K562 (cell line): Measurements from ENCODE around the gene ERVK3-1. TPM values are rescaled to one million over a fixed set of nuclear protein-coding genes. Genes with fewer than 3 reads are reported as not detected.

ENCODE experiments used
- EP400 ChIP-seq: fragments of 450-650 bp; IDR thresholded peaks from 2 replicates; pipeline ENCODE4 v1.6.1; 2017; ENCODE audit warnings: antibody characterized with exemption, mild to moderate bottlenecking, moderate library complexity
- FIP1L1 ChIP-seq: fragments of 200-400 bp; formaldehyde crosslinking; IDR thresholded peaks from 2 replicates; pipeline ENCODE4 v1.6.1; 2018; ENCODE audit warnings: mild to moderate bottlenecking, low read depth, low read length; ENCODE audit not compliant: poor library complexity, severe bottlenecking
- FOSL1 ChIP-seq: fragments of 200-800 bp; sonication (Bioruptor generic); conservative IDR thresholded peaks from 2 replicates; pipeline ENCODE4 v1.6.1; 2016; ENCODE audit warnings: missing genetic modification characterization, missing compliant biosample characterization
- GTF2F1 ChIP-seq: IDR thresholded peaks from 2 replicates; pipeline ENCODE4 v1.6.1; 2011; ENCODE audit warnings: low read depth, low read length, improper control_type of control experiment
- HMG20A ChIP-seq: fragments of 450-650 bp; formaldehyde crosslinking; conservative IDR thresholded peaks from 2 replicates; pipeline ENCODE4 v1.4.0; 2020; ENCODE audit warnings: mild to moderate bottlenecking, mixed read lengths
- HMG20B ChIP-seq: fragments of 250-450 bp; sonication (Bioruptor Pico); IDR thresholded peaks from 2 replicates; pipeline ENCODE4 v1.5.0; 2021; ENCODE audit warnings: mild to moderate bottlenecking
- HMGN3 ChIP-seq: IDR thresholded peaks from 2 replicates; pipeline ENCODE4 v1.6.1; 2011; ENCODE audit warnings: borderline replicate concordance, low read depth, mild to moderate bottlenecking, mixed read lengths, low read length; ENCODE audit not compliant: insufficient read length; ENCODE audit errors: extremely low read depth
- MAZ ChIP-seq, 2 experiments: fragments of 450-650 bp in 1 of 2; sonication (generic) in 1 of 2; formaldehyde crosslinking; IDR thresholded peaks in 1 of 2; conservative IDR thresholded peaks in 1 of 2; 2 replicates each; pipeline versions ENCODE4 v1.4.0 to v1.5.0; 2020; ENCODE audit warnings: mild to moderate bottlenecking in 1 of 2, missing genetic modification reagents in 1 of 2
- NR2C1 ChIP-seq, 2 experiments: fragments of 450-650 bp; IDR thresholded peaks; 2 replicates each; pipeline ENCODE4 v1.6.1; 2017; ENCODE audit warnings: mild to moderate bottlenecking in 2 of 2, antibody characterized with exemption in 1 of 2, inconsistent platforms in 1 of 2, missing compliant biosample characterization in 1 of 2, missing genetic modification characterization in 1 of 2
- NRF1 ChIP-seq, 2 experiments: fragments of 450-650 bp; IDR thresholded peaks in 1 of 2; conservative IDR thresholded peaks in 1 of 2; 2 replicates each; pipeline ENCODE4 v1.6.1; 2014; ENCODE audit warnings: mild to moderate bottlenecking in 2 of 2
- PHB2 ChIP-seq: fragments of 450-650 bp; IDR thresholded peaks from 2 replicates; pipeline ENCODE4 v1.6.1; 2017; ENCODE audit warnings: low read depth
- POLR2AphosphoS2 ChIP-seq: IDR thresholded peaks from 2 replicates; pipeline ENCODE4 v1.6.1; 2012; ENCODE audit warnings: low read length, improper control_type of control experiment
- RBM25 ChIP-seq: fragments of 200-400 bp; formaldehyde crosslinking; IDR thresholded peaks from 2 replicates; pipeline ENCODE4 v1.6.1; 2018; ENCODE audit warnings: low read length, low read depth, moderate library complexity; ENCODE audit not compliant: severe bottlenecking
- RHOXF2B ChIP-seq: fragments of 250-450 bp; sonication (Bioruptor Pico); conservative IDR thresholded peaks from 2 replicates; pipeline ENCODE4 v1.5.1; 2021
- SNRNP70 ChIP-seq: fragments of 200-400 bp; formaldehyde crosslinking; optimal IDR thresholded peaks from 2 replicates; pipeline ENCODE3; 2017; ENCODE audit warnings: low read depth, low read length
- SRF ChIP-seq, 2 experiments: fragments of 250-450, 450-650 bp in 1 of 2; sonication (Bioruptor Pico) in 1 of 2; sonication (generic) in 1 of 2; formaldehyde crosslinking; IDR thresholded peaks; 2 replicates each; pipeline versions ENCODE4 v1.5.0 to v1.5.1; 2020 to 2022; ENCODE audit warnings: mild to moderate bottlenecking in 1 of 2, missing genetic modification reagents in 1 of 2
- TBL1XR1 ChIP-seq, 2 experiments: IDR thresholded peaks; 2 replicates each; pipeline ENCODE4 v1.6.1; 2012; ENCODE audit warnings: improper control_type of control experiment in 2 of 2, low read length in 2 of 2, mild to moderate bottlenecking in 1 of 2
- ZBED1 ChIP-seq: IDR thresholded peaks from 2 replicates; pipeline ENCODE4 v1.6.1; 2014
- ZNF263 ChIP-seq: sonication (generic); formaldehyde crosslinking; IDR thresholded peaks from 2 replicates; pipeline ENCODE4 v1.8.0; 2022; ENCODE audit warnings: mild to moderate bottlenecking, missing genetic modification reagents, borderline replicate concordance
- ZNF695 ChIP-seq: fragments of 450-650 bp; formaldehyde crosslinking; IDR thresholded peaks from 2 replicates; pipeline ENCODE4 v1.4.0; 2020; ENCODE audit warnings: mild to moderate bottlenecking, moderate library complexity
- polyA plus RNA-seq, 8 experiments: library from polyadenylated mRNA; depleted of rRNA in 4 of 8; stranded (reverse) in 5 of 8; unstranded in 3 of 8; fragments of >200 nt; fragmentation: Nextera tagmentation in 2 of 8; fragmentation: Illumina TruSeq in 1 of 8; extraction: Ambion mirVana in 2 of 8; extraction: Trizol in 1 of 8; gene quantifications; 2 replicates each; pipeline versions ENCODE4 v1.2.1 to v1.2.3, GENCODE V29; 2011 to 2014; ENCODE audit warnings: inconsistent platforms in 1 of 8, missing spikeins in 1 of 8
- total RNA-seq, 7 experiments: library from RNA; depleted of rRNA in 6 of 7; stranded (reverse); fragments of >200 nt in 6 of 7; fragmentation: Illumina TruSeq in 2 of 7; extraction: Trizol in 2 of 7; gene quantifications; 2 replicates each; pipeline versions ENCODE4 v1.2.1 to v1.2.3, GENCODE V29; 2011 to 2021; ENCODE audit warnings: low replicate concordance in 1 of 7
- TF ChIP-seq, protein P1 (sequence below): fragments of 450-650 bp; IDR thresholded peaks from 2 replicates; pipeline ENCODE4 v1.6.1; 2016; ENCODE audit warnings: missing biosample characterization, missing genetic modification characterization
- TF ChIP-seq, protein P2 (sequence below), 2 experiments: fragments of 200-800 bp in 1 of 2; sonication (Bioruptor generic) in 1 of 2; sonication (generic) in 1 of 2; formaldehyde crosslinking in 1 of 2; IDR thresholded peaks in 1 of 2; conservative IDR thresholded peaks in 1 of 2; 2 replicates each; pipeline versions ENCODE4 v1.5.0 to v1.6.1; 2016 to 2020; ENCODE audit warnings: missing compliant biosample characterization in 1 of 2, missing genetic modification characterization in 1 of 2, missing genetic modification reagents in 1 of 2
- TF ChIP-seq, protein P3 (sequence below): sonication (generic); formaldehyde crosslinking; IDR thresholded peaks from 2 replicates; pipeline ENCODE4 v1.8.1; 2023; ENCODE audit warnings: mild to moderate bottlenecking, missing genetic modification reagents

The ERVK3-1 gene
- total and polyA plus RNA-seq, 9 of the 15 experiments (the other 6 are each of a cell fraction or from before 2014, with no cell fraction given), result 87.6 to 299 (median 119) TPM

DNA sequence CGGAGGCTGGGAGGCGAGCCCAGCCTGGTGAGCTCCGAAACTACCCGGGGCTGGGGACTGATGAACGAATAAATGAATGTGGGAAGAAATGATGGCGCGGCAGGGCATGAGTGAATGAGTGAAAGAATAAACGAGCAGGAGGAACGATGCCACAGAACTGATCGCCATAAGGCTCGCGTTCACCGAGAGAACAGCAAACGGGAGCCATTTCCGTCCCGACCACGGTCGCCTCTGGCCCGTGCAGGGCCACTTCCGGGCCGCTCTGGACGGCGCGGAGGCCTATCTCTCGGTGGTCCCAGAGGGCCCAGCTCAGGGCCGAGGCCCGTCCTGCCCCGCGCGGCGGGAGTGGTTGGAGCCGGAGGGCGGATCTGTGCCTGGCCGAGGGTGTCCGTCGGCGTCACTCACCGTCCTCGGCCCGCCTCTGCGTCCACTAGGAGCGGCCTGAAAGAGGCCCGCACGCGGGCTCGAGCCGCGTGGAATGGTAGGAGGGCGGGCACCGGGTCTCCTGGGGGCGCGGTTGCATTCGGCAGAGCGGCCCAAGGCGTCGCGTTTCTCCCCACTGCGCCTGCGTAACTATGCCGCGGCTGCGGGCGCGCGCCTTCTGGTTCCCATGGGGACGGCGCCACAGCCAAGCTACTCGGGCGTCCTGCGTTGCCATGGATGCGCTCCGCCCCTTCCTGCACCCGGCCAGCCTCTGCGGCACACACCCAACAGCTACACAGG, 57.3 kb downstream of the ERVK3-1 start, which contains the start of gene ZNF497 (continued):
- TF ChIP-seq SRF (CRISPR knock-in tag; IDR thresholded peaks at IDR 0.05) (no peak; a peak in 2 of 4 replicates), HMGN3 (peak; percentile 86), EP400 (peak; percentile 96), NR2C1 (IDR thresholded peaks at IDR 0.05) (peak; percentile 54; the same call in 1 of the 2 replicates), NR2C1 (tag; IDR thresholded peaks at IDR 0.05) (0 out of 2 replicates have a peak, but pooled peaks have one; percentile 44), GTF2F1 (peak; percentile 51; the same call in 1 of the 2 replicates), NRF1 (conservative IDR thresholded peaks at IDR 0.05 in 1 of 2, IDR thresholded peaks at IDR 0.05 in 1 of 2) (peak; percentile 97 to 98), MAZ (CRISPR knock-in tag; conservative IDR thresholded peaks at IDR 0.05 in 1 of 2, IDR thresholded peaks at IDR 0.05 in 1 of 2) (peak; percentile 12 to 64; a peak in 3 of 4 replicates), RHOXF2B (CRISPR knock-in tag) (no peak), ZNF695 (CRISPR knock-in tag) (no peak), HMG20B (CRISPR knock-in tag) (no peak), TBL1XR1 (IDR thresholded peaks at IDR 0.05; ENCODE audit: low read length in 2 of 2) (peak in 1 of 2 experiments; percentile 94), PHB2 (no peak), FIP1L1 (peak; percentile 70), FOSL1 (tag) (no peak), POLR2AphosphoS2 (peak; percentile 36; the same call in 1 of the 2 replicates), ZBED1 (no peak), ZNF263 (CRISPR knock-in tag) (no peak; the same call in 1 of the 2 replicates), HMG20A (no peak), RBM25 (peak; percentile 62), SNRNP70 (no peak)
- TF ChIP-seq, protein P1, sequence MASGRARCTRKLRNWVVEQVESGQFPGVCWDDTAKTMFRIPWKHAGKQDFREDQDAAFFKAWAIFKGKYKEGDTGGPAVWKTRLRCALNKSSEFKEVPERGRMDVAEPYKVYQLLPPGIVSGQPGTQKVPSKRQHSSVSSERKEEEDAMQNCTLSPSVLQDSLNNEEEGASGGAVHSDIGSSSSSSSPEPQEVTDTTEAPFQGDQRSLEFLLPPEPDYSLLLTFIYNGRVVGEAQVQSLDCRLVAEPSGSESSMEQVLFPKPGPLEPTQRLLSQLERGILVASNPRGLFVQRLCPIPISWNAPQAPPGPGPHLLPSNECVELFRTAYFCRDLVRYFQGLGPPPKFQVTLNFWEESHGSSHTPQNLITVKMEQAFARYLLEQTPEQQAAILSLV, result no peak
- TF ChIP-seq, protein P2, sequence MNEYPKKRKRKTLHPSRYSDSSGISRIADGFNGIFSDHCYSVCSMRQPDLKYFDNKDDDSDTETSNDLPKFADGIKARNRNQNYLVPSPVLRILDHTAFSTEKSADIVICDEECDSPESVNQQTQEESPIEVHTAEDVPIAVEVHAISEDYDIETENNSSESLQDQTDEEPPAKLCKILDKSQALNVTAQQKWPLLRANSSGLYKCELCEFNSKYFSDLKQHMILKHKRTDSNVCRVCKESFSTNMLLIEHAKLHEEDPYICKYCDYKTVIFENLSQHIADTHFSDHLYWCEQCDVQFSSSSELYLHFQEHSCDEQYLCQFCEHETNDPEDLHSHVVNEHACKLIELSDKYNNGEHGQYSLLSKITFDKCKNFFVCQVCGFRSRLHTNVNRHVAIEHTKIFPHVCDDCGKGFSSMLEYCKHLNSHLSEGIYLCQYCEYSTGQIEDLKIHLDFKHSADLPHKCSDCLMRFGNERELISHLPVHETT (CRISPR knock-in tag; conservative IDR thresholded peaks at IDR 0.05 in 1 of 2, IDR thresholded peaks at IDR 0.05 in 1 of 2), result peak in 1 of 2 experiments; percentile 87; a peak in 2 of 4 replicates
- TF ChIP-seq, protein P3, sequence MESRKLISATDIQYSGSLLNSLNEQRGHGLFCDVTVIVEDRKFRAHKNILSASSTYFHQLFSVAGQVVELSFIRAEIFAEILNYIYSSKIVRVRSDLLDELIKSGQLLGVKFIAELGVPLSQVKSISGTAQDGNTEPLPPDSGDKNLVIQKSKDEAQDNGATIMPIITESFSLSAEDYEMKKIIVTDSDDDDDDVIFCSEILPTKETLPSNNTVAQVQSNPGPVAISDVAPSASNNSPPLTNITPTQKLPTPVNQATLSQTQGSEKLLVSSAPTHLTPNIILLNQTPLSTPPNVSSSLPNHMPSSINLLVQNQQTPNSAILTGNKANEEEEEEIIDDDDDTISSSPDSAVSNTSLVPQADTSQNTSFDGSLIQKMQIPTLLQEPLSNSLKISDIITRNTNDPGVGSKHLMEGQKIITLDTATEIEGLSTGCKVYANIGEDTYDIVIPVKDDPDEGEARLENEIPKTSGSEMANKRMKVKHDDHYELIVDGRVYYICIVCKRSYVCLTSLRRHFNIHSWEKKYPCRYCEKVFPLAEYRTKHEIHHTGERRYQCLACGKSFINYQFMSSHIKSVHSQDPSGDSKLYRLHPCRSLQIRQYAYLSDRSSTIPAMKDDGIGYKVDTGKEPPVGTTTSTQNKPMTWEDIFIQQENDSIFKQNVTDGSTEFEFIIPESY (CRISPR knock-in tag), result 0 out of 2 replicates have a peak, but pooled peaks have one; percentile 12
